HT-29 (cell line): ENCODE measurements around the gene DTX1. TPM values are rescaled to one million over a fixed set of nuclear protein-coding genes. Genes with fewer than 3 reads are reported as not detected.

Experiments used
- DNase-seq: peaks from one replicate; pipeline ENCODE4 v3.0.0-alpha.2; 2015; ENCODE audit warnings: low spot score
- total RNA-seq: library from RNA; depleted of rRNA; stranded (reverse); fragments of >200 nt; shearing (Covaris generic); gene quantifications from 2 replicates; pipeline ENCODE4 v1.2.3, GENCODE V29; 2014

Gene DTX1
- total RNA-seq, 1 experiment from 2014 or later, result not detected

DNA sequence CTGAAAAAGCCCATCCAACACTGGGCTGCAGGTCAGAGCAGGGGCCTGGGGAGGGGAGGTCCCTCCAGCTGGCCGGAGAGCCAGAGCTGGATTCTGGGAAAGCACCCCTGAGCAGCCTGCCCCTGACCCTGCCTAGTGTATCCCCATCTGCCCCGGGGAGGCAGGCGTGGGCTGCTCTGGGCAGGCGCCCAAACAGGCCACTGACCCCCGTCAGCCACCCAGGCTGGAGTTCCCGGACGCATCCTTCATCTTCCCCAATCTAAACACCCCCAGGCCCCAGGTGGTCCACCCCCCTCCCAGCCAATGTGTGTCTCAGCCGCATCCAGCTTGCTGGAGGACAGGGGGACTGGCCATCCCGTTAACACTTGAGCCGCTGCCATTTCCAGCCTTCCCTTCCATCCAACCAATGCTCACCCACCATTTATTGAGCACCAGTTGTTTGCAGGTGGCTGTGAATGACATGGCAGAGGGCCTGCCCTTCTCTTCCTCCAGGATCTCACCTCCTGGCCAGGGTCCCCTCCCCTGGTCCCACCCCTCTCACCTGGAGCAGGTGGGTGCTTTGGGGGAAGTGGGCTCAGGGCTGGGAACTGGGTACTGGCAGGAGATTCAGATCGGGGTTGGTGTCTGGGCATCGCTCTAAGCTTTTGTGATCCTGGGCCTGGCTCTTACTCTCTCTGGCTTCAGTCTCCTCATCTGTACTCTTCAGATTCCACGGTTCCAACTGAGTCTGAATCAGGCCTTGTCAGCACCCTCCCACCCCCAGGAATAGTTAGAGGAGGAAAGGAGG lies 743 bp upstream of the DTX1 start:
- DNase-seq, result no peak

GRCh38 chr12:113056381-113056630 lies 224 bp upstream of the DTX1 start:
- DNase-seq, result no peak

DNA sequence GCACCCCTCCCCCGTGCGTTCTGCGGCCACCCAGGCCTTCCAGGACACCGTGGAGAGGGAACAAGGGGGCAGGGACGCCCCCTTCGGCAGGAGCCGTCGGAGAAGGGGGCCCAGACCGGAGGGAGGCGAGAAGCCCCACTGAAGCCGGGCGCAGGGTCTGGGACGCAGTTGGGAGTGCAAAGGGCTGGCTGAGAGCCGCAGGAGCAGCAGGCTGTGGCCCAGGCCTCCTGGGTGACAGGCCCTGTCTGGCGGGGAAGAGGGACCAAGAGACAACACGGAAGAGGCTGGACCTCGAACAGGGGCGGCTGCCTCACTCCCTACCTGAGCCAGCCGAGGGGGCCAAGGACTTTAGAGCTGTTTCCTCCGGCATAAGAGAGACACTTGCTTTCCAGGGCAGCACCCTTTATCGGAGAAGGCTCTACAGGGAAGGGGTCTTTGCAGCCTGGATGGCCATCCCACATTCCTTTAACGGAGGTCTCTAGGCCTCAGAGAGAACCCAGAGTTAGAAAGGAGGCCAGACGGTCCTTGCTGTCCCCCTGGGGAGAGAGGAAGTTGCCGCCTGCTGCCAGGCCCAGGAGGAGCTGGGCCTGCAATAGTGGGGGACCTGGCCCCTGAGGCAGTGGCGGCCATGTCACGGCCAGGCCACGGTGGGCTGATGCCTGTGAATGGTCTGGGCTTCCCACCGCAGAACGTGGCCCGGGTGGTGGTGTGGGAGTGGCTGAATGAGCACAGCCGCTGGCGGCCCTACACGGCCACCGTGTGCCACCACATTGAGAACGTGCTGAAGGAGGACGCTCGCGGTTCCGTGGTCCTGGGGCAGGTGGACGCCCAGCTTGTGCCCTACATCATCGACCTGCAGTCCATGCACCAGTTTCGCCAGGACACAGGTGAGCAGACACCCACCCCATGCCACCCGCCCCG lies 1.3 kb downstream of the DTX1 start:
- DNase-seq, result no peak

- no peak for DNase-seq
Observed at GRCh38 chr12:113058553-113058952, 2.0 kb downstream of the DTX1 start.

DNA sequence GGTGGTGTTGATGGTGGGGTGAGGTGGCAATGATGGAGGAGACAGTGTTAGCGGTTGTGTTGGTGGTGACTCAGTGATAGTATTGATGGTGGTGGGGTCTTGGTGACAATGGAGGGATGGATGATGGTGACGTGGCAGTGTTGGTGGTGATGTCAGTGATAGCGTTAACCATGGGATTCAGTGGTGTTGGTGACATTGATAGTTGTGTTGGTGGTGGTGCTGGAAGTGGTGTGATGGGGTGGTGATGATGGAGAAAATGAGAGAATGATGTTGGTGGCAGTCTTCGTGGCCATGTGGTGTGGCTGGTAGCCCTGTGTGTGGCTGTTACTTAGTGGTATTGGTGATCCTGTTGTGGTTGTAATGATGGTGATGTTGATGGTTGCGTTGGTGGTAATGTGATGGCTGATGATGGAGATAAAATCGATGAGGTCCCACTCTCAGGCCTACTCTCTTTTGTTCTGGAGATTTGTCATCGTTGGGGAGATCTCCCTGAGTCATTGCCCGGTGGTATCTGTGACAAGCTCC lies 2.6 kb downstream of the DTX1 start:
- DNase-seq, result no peak

- no peak for DNase-seq
Observed at GRCh38 chr12:113060336-113060960, 3.9 kb downstream of the DTX1 start.

- DNase-seq, result no peak
Observed at GRCh38 chr12:113061061-113061694, 4.6 kb downstream of the DTX1 start.

GRCh38 chr12:113062502-113063395 lies 6.2 kb downstream of the DTX1 start:
- no peak for DNase-seq

DNA sequence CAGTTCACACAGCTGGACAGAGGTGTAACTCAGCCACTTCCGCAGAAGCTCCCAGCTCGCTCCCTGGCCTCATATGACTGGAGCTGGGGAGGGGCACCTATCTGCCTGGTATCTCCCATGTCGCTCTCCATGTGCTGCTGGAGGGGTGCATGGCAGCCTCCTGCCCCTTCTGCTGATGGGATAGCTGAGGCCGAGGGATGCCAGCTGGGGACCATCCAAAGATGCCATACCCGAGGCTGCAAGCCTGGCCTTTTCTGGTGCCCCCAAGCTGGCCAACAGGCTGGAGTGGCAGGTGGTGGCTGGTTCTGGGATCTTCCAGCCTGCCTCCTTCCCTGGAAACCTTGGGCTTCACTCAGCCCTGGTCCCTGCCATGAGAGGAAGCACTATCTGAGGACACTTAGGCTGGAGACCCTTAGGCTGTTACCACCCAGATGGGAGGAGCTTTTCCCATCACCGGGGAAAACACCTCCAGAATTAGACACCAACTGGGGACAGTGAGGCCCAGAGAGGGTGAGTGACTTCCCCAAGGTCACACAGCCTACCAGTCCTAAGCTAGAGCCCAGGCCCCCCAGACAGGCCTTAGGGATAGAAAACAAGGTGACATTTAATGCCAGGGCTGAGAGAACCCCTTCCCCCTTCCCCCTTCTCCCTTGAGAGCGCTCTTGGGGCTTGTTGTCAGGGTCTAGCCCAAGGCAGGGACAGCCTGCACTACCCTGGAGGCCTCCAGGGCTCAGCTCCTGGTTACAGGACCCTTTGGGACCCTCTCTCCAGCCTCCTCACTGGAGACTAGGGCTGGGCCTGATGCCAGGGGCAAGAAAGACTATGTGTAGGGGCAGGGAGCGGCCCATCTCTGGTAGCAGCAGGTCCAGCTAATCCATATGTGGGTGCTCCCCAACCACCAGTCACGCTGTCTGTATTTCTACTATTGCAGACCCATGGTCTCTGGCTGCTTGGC lies 7.1 kb downstream of the DTX1 start:
- DNase-seq, result no peak

DNA sequence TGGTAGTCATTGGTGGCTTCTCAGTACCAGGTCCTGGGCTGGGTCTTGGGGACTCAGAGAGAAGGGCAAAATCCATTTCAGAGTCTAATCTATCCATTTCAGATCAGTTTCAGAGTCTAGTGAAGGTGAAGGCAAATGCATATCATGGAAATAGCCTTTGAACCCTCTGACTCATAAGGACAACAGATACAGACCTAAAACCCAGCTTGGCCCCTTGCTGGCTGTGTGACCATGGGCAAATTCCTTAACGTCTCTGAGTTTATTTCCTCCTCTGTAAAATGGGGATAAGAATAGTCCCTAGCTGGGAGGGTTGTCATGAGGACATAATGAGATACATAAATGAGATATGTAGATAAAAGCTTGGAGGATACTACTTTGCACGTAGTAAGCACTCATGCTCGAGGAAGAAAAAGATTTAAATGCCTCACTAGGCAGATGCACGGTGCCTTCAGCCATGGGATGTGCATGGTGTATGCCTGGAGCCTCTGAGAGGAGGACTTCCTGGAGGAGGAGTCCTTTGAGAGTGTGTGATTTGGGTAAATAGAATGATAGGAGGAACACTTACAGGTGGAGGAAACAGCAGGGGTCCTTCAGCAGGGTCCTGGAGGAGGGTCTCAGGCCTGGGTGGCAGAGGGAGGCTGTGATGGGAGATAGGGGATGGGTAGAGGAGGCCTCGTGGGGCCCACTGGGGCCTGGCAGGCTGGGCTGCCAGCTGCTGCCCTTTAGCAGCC lies 8.0 kb downstream of the DTX1 start:
- DNase-seq, result no peak

GRCh38 chr12:113065126-113066007 lies 8.8 kb downstream of the DTX1 start:
- DNase-seq, result no peak

DNA sequence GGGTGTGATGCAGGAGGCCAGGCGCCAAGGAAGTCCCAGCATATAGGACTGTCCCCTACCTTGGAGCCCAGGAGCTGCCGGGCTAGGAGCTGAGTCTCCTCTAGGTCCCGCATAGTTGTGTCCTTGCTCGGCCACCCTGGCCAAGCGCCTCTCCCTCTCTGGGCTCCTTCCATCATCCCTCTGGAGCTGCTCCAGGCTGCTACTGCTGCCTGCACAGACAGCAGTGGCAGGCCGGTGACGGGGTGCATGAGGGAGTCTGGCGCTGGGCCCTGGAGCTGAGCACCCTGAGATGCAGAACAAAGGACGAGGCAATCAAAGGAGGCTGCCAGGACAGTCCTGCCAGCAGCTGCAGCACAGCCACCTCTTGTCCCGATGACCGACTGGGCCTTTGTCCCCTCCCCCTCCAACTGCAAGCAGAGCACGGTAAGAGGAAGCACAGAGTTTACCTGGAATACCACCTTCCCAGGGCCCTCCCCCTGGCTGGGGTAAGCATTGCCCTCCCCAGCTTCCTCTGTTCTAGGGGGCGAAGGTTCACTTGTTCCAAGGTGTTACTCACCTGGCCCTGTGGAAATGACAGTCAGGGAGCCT lies 10.4 kb downstream of the DTX1 start:
- DNase-seq, result no peak

DNA sequence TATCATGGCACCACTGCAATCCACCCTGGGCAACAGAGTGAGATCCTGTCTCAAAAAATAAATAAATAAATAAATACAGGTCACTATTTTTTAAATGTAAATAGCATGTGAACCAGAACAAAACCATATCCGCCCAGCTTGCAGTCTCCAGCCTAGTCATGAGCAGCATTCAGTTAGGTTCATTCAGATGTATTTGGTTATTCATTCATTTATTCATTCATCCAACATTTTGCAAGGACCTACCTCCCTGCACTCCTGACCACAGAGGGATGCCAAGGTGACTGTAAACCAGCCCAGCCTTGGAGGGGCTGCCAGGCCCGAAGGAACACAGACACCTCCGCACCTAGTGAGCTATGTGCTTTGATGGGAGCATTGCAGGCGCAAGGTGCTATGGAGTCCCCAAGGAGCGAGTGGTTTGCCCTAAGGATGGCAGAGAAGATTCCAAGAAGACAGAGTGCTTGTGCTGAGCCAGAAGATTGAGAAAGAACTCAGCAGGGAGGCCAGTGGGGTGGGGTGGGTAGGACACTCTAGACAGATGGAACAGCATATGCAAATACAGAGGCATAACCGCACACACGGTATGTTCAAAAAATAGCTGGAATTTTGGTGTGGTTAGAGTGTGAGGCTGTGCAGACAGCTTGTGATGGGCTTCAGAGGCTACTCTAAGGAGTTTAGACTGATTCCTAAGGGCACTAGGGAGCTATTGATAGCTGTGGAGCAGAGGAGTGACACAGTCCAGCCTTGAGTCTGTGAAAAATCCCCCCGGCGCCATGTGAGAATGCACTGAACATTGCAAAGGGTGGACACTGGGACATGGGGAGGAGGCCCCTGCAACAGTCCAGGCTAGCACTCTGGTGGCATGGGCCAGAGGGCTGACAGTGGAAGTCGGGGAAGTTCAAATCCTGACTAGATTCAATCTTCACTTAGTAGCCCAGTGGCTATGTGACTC lies 11.7 kb downstream of the DTX1 start:
- DNase-seq, result no peak

DNA sequence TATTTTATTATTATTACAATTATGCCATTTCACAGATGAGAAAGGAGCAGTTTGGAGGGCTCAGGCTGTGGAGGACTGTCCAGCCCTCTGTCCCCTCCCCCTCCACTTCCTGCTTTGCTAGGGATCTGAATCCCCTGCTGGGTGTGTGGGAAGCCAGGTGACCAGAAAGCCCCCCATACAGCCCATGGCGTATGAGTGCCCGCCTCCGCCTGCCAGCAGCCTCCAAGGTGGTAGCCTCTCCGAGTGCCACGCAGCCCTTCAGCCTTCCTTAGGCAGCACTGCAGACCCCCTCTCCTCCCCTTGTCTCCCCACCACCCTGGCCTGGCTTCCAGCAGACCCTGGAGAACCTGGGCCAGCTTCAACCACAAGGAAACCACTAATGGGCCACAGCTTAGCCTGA lies 12.6 kb downstream of the DTX1 start:
- no peak for DNase-seq

- no peak for DNase-seq
Observed at GRCh38 chr12:113069751-113070116, 13.2 kb downstream of the DTX1 start.

DNA sequence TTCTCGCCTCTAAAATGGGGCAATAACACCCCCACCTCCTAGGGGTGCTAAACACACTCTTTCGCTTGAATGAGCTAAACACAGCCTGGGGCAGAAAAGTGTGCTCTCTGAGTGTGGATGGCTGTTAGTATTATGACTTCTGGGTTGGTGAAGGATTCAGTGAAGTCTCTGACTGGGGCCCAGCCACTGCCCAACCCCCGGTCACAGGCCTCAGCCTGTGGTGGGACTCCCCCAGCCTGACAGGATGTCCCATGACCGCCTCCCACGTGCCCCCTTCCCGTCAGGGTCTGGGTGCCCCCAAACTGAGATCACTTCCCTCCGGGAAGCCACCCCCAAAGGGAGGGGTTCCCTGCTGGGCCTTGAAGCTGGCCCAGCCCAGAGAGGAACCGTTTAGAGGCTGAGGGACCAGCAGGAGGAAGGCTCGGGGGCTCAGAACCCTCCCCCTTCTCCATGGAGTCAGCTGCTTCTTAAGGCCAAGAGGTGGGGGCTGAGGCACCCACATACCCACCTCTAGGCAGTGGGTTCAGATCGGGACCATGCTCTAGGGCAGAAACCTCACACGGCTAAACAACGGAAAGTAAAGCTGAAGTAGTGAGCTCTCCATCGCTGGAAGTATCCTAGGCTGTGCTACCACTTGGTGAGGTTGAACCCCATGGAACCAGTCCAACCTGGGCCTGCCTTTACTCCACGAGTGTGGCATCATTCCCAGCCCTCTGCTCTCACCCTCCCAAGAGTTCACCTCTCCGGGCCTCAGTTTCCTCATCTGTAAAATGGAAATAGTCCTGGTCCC lies 13.8 kb downstream of the DTX1 start:
- no peak for DNase-seq
